ENCODE data around the gene LCE1D.

LCE1D gene

GRCh38 chr1:152758636-152759035 is 37.9 kb upstream of the LCE1D start:
- peaks cover 8% of the 10 kb centered on the region for H3K4me1 ChIP-seq (ENCODE audit: insufficient read depth, low read length, severe bottlenecking)
- no peak for TF ChIP-seq EZH2 (IDR thresholded peaks at IDR 0.05; ENCODE audit: borderline replicate concordance, low read length)
- no peak for TF ChIP-seq CTCF (IDR thresholded peaks at IDR 0.05; ENCODE audit: low read length)
- H3F3A ChIP-seq (ENCODE audit: insufficient read depth, low read length), result no peaks in the 10 kb centered on the region
- H3K36me3 ChIP-seq (ENCODE audit: insufficient read depth, low read length), result no peaks in the 10 kb centered on the region
- no peaks in the 10 kb centered on the region for H4K20me1 ChIP-seq (ENCODE audit: insufficient read depth, low read length)
- no peak overlapping the region for H3K4me3 ChIP-seq (ENCODE audit: low read depth, low read length, poor library complexity, severe bottlenecking)
- H3K27me3 ChIP-seq (ENCODE audit: insufficient read depth, low read length), result no peaks in the 10 kb centered on the region
- H3K27ac ChIP-seq (ENCODE audit: low read depth, low read length, poor library complexity, severe bottlenecking), result no peak overlapping the region
- H3K4me2 ChIP-seq (ENCODE audit: low read length), result no peak overlapping the region
- no peak overlapping the region for H2AFZ ChIP-seq (ENCODE audit: low read length)
- no peaks in the 10 kb centered on the region for H3K79me2 ChIP-seq (ENCODE audit: insufficient read depth, low read length)
- no peak overlapping the region for H3K9ac ChIP-seq (ENCODE audit: low read length)
- no peaks in the 10 kb centered on the region for H3K9me2 ChIP-seq (ENCODE audit: low read depth, low read length)
- H3K9me3 ChIP-seq (ENCODE audit: low read length), result no peaks in the 10 kb centered on the region

GRCh38 chr1:152759453-152760173 is 36.9 kb upstream of the LCE1D start:
- H3K9me3 ChIP-seq (ENCODE audit: low read length), result no peaks in the 10 kb centered on the region
- no peak overlapping the region for H3K4me3 ChIP-seq (ENCODE audit: low read depth, low read length, poor library complexity, severe bottlenecking)
- TF ChIP-seq EZH2 (IDR thresholded peaks at IDR 0.05; ENCODE audit: borderline replicate concordance, low read length) (no peak), CTCF (IDR thresholded peaks at IDR 0.05; ENCODE audit: low read length) (no peak)
- H3K4me2 ChIP-seq (ENCODE audit: low read length), result no peak overlapping the region
- no peaks in the 10 kb centered on the region for H3K36me3 ChIP-seq (ENCODE audit: insufficient read depth, low read length)
- H3K9me2 ChIP-seq (ENCODE audit: low read depth, low read length), result no peaks in the 10 kb centered on the region
- H2AFZ ChIP-seq (ENCODE audit: low read length), result no peak overlapping the region
- H3K27ac ChIP-seq (ENCODE audit: low read depth, low read length, poor library complexity, severe bottlenecking), result no peak overlapping the region
- no peaks in the 10 kb centered on the region for H4K20me1 ChIP-seq (ENCODE audit: insufficient read depth, low read length)
- H3F3A ChIP-seq (ENCODE audit: insufficient read depth, low read length), result no peaks in the 10 kb centered on the region
- H3K79me2 ChIP-seq (ENCODE audit: insufficient read depth, low read length), result no peaks in the 10 kb centered on the region
- H3K4me1 ChIP-seq (ENCODE audit: insufficient read depth, low read length, severe bottlenecking), result peaks cover 8% of the 10 kb centered on the region
- H3K27me3 ChIP-seq (ENCODE audit: insufficient read depth, low read length), result no peaks in the 10 kb centered on the region
- H3K9ac ChIP-seq (ENCODE audit: low read length), result no peak overlapping the region

GRCh38 chr1:152760551-152761190 is 35.9 kb upstream of the LCE1D start:
- TF ChIP-seq EZH2 (IDR thresholded peaks at IDR 0.05; ENCODE audit: borderline replicate concordance, low read length), result no peak
- no peak for TF ChIP-seq CTCF (IDR thresholded peaks at IDR 0.05; ENCODE audit: low read length)
- H3K27me3 ChIP-seq (ENCODE audit: insufficient read depth, low read length), result no peaks in the 10 kb centered on the region
- H4K20me1 ChIP-seq (ENCODE audit: insufficient read depth, low read length), result no peaks in the 10 kb centered on the region
- no peaks in the 10 kb centered on the region for H3F3A ChIP-seq (ENCODE audit: insufficient read depth, low read length)
- H3K9me3 ChIP-seq (ENCODE audit: low read length), result no peaks in the 10 kb centered on the region
- no peak overlapping the region for H3K9ac ChIP-seq (ENCODE audit: low read length)
- no peaks in the 10 kb centered on the region for H3K36me3 ChIP-seq (ENCODE audit: insufficient read depth, low read length)
- H3K4me3 ChIP-seq (ENCODE audit: low read depth, low read length, poor library complexity, severe bottlenecking), result no peak overlapping the region
- H3K27ac ChIP-seq (ENCODE audit: low read depth, low read length, poor library complexity, severe bottlenecking), result no peak overlapping the region
- peaks cover 8% of the 10 kb centered on the region for H3K4me1 ChIP-seq (ENCODE audit: insufficient read depth, low read length, severe bottlenecking)
- no peaks in the 10 kb centered on the region for H3K9me2 ChIP-seq (ENCODE audit: low read depth, low read length)
- no peaks in the 10 kb centered on the region for H3K79me2 ChIP-seq (ENCODE audit: insufficient read depth, low read length)
- H2AFZ ChIP-seq (ENCODE audit: low read length), result no peak overlapping the region
- H3K4me2 ChIP-seq (ENCODE audit: low read length), result no peak overlapping the region

All from OCI-LY1 (cell line).